Left cardiac atrium (tissue), 4 donors: ENCODE results near the gene SDK1. TPM values are rescaled to one million over a fixed set of nuclear protein-coding genes. Genes with fewer than 3 reads are reported as not detected.

Source experiments
- ATAC-seq, 2 donors: fragments of 200-7000 bp; cut with Tn5 transposase; one replicate each; pipeline ENCODE4 v1.9.1; 2020; ENCODE audit warnings: mild to moderate bottlenecking in 2 of 2, moderate library complexity in 2 of 2
- DNase-seq: peaks from one replicate; pipeline ENCODE4 v3.0.0-alpha.2; 2020
- intact Hi-C, 2 donors: fragments of 100-400 bp; cut with DNase I; formaldehyde crosslinking; loops; one replicate each; pipeline versions ENCODE4 v1.14.1 to v1.15.1; 2022 to 2023
- total RNA-seq, 2 donors: library from RNA; stranded (reverse); fragmentation: NEBNext Ultra II Directional; extraction: Animal tissue kit (Norgen Biotek cat#: 25700); gene quantifications; one replicate each; pipeline ENCODE4 v1.2.1, GENCODE V29; 2021
- donor health status: DM: no; HTN: yes; CAD: no.
- donor health status: DM: no; HTN: yes; CAD: no; lungs with severe emphysema.
- donor health status: DM: yes; HTN: yes; CAD: no.
- donor health status: Dilated cardiomyopathy.

The SDK1 gene
- total RNA-seq, 2 donors from 2014 or later, result 2.0 to 2.8 TPM

DNA sequence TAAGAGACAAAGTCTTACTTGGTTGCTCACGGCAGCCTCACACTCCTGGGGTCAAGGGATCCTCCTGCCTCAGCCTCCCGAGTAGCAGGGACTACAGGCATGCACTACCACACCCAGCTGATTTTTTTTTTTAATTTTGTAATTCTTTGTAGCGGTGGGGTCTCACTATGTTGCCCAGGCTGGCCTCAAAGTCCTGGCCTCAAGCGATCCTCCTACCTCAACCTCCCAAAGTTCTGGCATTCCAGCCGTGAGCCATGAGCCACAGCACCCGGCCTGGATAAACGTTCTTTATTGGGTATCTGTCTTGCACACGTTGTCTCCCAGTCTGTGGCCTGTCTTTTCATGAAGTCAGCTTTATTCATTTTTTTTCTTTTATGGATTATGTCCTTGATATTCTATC lies 744.9 kb downstream of the SDK1 start:
- intact Hi-C loops, result no loop called here
- no peak for ATAC-seq

DNA sequence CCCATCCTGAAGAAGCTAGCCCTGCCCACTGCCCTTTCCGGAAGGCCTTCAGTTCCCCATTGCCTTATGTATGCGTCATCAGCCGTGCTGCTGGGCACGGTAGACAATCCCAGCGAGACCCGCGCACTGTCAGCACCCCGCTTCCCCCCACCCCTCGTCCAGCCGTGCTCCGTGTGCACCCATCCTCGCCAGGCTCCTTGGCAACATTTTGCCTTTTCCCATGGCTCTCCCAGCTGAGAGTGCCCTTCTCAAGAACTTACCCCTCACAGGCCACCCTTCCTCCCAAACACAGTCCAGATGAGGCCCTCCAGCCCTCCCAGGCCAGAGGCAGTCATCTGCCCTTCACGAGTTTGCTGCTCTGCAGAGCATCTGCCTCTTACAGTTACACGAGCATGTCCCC lies 747.3 kb downstream of the SDK1 start:
- intact Hi-C loops, result no loop called here
- DNase-seq, result no peak
- no peak for ATAC-seq

More for the DNA sequence above, 744.9 kb downstream of the SDK1 start:
- DNase-seq, result no peak

DNA sequence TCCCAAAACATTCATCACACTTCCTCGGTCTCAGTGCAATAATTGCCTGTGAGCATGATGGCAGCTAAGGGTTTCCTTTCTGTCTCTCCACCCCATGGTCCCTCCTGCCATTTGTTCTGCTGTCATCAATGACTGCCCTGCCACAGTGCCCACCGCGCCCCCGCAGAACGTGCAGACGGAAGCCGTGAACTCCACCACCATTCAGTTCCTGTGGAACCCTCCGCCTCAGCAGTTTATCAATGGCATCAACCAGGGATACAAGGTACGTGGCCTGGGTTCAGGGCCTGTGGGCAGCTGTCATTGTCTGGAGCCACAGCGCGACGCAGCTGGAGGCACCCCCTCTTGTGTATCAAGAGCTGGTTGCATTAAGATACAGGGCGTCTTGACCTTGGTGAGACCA lies 748.1 kb downstream of the SDK1 start:
- DNase-seq, result no peak
- ATAC-seq, result no peak
- intact Hi-C loops, result no loop called here

DNA sequence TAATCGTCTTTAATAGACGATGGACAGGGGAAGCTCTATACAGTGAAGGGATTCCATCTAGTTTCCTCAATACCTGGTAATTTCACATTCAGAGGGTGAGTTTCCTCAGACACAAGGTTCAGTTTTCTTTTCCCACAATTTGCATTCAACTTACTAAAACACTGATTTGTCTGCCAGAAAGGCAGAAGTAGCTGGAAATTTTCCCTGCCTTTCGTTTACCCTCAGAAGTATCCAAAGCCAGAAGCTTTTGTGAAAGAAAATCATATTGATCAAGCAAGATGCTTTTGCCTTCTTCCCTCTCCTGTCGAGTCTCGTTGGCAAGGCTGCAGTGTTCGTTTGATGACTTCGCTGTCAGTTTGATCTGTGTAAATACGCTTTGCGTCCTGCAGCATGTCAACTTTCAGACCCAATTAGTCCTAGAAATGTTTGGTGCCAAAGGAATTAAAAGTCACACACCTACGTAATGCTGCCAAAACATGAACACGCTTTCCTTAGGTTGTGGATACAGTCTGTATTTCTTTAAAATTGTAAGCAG lies 749.1 kb downstream of the SDK1 start:
- intact Hi-C loops, result no loop called here
- ATAC-seq (no peak), DNase-seq (no peak)

DNA sequence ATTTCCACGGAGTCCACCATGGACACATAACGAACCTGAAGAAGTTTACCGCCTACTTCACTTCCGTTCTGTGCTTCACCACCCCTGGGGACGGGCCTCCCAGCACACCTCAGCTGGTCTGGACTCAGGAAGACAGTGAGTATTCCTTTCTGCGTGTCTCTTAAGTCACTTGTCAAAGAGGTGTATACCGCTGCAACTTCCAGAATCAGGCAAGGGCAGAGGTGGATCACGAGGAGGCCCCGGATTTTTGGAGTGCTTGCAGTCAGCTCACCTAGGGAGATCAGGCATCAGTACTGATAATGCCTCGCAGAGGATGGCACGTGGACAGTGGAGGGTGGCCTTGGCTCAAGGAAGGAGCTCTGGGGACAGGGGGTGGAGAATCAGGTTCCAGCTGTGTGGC lies 750.6 kb downstream of the SDK1 start:
- DNase-seq, result no peak
- intact Hi-C loops, result no loop called here
- ATAC-seq, result no peak

DNA sequence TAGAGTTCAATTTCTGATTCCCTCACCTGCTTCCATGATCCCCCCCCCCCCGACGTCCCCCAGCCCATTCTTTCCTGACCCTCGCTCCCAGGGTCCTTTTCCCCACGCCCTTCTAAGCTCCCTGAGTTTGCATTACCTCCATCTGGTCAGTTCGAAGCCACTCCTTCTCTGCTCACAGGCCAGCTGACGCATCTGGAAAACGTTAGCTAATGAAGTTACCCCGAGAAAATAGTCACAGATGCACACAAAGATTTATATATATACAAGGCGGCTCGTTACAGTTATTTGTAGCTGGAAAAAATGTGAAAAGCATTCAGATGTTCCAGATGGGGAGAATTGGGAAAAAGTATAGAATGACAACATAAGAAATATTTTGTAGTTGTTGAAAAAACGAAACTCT lies 751.1 kb downstream of the SDK1 start:
- DNase-seq, result no peak
- intact Hi-C loops, result no loop called here
- no peak for ATAC-seq

DNA sequence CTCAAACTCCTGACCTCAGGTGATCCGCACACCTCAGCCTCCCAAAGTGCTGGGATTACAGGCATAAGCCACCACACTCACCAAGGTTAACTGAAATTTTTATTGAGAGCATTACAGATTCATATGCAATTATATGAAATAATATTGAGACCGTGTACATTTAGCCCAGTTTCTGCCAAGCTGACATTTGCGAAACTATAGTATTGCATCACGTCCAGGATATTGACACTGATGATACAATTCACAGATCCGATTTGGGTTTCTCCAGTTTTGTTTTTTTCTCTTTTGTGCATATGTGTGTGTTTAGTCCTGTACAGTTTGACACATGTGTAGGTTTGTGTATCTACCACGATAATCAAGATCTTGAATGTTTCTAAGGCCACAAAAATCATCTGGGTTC lies 753.1 kb downstream of the SDK1 start:
- intact Hi-C loops, result no loop called here
- ATAC-seq (no peak), DNase-seq (no peak)

DNA sequence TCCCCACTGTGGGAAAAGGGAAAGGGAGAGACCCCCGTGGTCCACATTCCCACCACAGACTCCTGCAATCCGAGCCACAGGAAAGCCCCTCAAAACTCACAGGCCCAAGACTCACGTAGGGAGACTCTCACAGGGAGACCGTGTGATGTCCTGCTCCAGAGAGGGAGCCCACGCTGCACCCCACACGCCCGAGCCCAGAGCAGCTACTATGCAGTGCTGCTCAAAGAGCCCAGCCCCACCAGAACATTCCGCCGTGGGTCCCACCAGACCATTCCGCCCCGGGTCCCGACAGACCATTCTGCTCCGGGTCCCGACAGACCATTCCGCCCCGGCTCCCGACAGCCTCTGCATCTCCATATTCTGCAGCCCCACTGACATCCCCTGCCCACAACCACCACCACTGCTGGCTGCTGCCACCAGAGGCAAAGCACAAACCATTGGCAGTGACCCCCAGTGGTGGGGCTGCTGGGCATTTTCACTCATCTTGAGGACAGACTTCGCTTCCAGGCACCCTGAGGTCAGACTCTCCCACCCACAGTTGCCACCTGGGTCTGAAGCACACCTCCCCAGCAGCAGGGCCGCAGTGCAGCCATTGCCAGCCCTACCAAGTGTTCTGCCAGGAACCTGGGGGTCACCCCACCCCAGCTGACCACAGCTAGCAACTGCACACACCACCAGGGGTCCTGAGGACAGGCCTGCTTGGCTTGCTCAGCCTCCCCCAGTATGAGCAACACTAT lies 755.7 kb downstream of the SDK1 start:
- DNase-seq (no peak), ATAC-seq (no peak)
- intact Hi-C loops, result no loop called here

DNA sequence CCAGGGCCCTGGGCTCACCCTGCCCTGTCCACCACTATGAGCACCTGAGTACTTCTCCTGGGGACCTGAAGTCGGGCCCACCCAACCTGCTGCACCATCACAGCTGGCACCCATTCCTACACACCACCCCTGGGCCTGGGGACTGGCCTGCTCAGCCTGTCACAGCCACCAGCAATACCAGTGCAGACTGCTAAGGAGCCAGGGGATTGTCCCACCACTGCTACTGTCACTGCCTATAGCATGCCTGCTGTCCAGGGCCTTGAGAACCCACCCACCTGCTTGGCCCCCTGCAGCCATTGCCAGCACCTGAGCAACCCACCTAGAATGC lies 756.2 kb downstream of the SDK1 start:
- no peak for ATAC-seq
- intact Hi-C loops, result no loop called here
- DNase-seq, result no peak

DNA sequence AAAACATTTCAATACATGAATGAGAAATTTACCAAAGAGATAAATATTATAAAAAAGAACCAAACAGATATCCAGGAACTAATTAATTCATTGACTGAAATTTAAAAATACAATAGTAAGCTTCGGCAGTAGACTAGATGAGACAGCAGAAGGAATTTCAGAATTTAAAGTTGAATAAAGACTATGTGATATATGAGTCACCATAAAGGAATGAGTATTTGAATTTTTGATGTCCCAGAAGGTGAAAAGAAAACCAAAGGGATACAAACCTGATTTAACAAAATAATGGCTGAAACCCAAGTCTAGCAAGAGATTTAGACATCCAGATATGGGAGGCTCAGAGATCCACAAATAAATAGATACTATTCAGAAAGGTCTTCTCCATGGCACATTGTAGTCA lies 757.1 kb downstream of the SDK1 start:
- intact Hi-C loops, result no loop called here
- ATAC-seq (no peak), DNase-seq (no peak)

DNA sequence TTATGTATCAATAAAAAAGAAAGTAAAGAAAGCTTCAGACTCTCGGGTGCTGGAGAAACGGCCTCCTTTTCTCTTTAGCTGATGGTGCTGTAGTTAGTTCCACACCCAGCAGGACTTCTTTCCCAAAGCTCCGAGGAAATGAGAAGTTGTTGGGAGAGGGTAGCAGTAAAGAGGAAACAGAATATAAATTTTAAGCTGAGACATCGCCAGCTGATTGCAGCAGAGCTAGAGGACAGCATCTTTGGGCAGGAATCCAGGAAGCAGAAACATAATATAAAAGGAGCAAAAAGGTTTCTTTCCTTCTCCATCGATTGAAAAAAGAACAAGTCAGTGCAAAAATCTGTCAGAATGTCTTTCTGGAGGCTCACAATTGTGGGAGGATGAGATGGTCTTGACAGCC lies 764.1 kb downstream of the SDK1 start:
- ATAC-seq (no peak), DNase-seq (no peak)
- intact Hi-C loops, result no loop called here

DNA sequence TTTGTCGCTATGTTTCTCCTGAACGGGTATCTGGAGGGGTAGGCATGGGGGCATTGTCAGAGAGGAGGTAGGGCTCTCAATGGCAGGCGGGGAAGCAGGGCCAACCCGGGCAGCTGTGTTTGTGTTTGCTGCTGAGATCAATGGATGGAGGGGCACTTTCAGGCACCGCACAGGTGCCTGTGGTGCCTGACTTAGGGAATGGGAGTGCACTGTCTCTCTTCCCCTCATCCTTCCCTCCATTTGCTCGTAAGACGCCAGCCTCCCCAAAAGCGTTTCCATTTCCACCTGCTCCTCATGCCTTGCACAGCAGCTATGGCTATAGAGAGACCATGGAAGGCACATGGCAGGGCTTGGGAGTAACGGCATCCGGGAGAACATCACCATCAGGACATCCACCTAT lies 765.2 kb downstream of the SDK1 start:
- intact Hi-C loops, result no loop called here
- no peak for DNase-seq
- ATAC-seq, result no peak

DNA sequence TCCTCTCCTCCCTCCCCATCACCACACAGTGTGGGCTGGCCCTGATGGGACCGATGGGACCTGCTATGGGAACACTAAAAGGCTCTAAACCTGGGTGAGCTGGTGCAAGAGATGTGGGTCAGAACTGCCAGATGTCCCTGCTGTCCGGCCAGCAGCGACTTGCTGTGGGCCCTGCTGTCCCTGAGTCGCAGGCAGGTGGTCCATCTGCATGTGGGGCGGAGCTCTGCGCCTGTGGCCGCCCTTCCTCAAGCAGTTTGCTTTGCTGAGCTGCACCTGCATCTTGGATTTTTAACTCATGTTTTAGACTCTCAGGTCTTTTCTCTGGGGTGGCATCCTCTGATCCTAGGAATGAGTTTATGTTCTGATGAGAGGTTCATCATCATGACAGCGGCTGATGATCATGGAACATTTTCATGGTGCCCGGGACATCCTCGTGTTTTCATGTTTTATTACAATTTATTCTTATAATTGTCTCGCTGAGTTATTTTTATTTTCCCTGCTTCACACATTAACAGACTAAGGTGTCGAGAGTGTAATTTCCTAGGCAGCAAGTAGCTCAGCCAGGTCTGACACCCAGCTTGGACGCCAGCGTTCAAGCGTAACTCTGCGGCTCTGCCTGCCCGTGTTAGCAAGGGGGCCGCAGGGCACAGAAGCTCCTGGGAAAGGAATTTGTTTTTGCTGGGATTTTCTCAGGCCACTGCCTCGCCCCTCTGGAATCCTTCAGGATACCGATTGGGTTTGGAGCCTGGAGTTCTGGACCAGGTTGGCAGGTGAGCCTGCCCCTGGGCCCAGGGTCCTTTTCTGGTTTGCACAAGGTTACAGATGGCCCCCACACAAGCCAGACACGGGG lies 765.8 kb downstream of the SDK1 start:
- peak; percentile 49 to 82 for ATAC-seq
- DNase-seq, result no peak

DNA sequence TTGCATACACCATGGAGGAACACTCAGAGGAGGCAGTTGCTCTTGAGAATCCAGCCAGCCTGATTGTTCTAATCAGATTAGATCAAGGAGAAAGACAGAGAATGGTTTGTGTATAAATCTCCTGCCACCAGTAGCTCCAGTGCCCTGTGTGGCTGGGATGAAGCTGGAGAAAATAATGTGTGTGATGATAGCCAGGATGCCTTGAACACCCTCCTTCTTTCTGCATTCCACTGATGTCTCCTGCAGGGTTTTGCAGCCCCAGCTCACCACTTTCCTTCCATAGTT lies 766.4 kb downstream of the SDK1 start:
- no peak for ATAC-seq
- intact Hi-C loops, result no loop called here
- DNase-seq, result no peak

More for the DNA sequence above, 765.8 kb downstream of the SDK1 start:
- intact Hi-C loops, result no loop called here

DNA sequence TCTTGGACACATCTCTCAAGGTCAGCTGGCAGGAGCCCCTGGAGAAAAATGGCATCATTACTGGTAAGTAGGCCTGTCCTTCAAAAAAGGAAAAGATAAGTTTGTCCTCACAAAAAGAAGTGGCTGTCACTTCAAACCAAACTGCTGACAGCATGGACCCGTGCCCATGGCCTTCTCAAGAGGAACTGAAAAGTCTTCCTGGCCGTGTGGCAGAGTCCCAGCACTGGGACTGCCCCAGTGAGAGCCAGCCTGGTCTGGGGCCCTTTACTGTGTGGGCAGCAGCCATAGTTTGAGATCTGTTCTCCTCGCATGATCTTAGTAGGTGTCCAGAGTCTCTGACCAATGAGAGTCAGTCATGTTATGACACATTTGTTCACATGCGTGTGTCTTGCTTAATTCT lies 766.8 kb downstream of the SDK1 start:
- DNase-seq, result no peak
- intact Hi-C loops, result no loop called here
- peak in 1 of 2 donors; percentile 50 for ATAC-seq

DNA sequence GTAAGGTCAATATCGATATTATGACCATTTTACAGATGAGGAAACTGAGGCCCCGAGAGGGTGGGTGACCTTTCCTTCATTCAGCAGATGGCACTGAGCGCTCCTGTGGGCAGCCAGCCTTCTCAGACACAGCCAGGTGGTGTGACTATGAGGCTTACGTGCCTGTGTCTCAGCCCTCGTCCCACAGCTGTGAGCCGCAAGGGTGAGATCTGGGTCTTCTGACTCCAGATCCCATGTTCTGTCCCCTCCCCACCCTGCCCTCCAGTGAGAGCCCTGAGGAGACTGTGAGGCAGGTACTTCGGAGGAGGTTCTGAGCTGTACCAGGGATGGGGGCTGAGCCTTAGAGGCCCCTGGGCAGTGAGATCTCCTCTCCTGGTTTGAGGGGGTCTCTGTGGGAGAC lies 767.2 kb downstream of the SDK1 start:
- ATAC-seq (no peak), DNase-seq (no peak)
- intact Hi-C loops, result no loop called here

DNA sequence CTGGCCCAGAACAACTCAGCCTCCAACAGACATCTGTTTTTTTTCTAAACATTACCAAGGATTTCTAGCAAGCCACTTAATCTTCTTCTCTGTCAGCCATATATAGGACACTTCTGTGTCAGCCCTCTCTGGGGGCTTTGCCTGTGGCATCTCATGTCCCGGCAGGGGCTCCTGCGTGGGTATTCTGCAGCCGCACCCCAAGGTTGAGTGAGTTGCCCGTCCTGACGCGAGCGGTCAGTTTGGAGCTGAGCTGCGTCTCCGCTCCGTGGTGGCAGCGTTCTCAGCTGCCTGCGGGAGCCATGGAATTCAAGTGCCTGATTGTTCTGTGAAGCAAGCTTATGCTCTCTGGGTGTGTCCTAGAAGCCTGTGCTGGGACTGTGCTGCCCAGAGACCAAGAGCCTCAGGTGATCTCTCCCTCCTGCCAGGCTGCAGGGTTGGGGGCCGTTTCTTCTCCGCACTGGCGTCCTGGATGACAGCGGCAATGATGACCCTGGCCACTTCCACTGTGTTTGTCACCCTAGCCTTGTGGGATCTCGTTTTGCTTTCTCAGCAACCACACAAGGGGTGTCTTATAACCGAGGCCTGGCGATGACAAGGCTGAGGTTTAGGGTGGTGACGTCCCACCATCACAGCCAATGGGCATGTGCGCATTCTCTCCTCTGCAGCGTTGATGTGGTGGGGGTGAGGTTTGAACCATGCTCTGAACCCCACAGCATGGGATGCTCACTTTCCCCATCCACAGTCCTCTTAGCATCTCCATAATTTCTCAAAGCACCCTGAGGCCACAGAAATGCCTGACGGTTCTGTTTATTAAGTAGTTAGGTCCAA lies 768.4 kb downstream of the SDK1 start:
- intact Hi-C loops, result no loop called here
- DNase-seq (no peak), ATAC-seq (no peak)

DNA sequence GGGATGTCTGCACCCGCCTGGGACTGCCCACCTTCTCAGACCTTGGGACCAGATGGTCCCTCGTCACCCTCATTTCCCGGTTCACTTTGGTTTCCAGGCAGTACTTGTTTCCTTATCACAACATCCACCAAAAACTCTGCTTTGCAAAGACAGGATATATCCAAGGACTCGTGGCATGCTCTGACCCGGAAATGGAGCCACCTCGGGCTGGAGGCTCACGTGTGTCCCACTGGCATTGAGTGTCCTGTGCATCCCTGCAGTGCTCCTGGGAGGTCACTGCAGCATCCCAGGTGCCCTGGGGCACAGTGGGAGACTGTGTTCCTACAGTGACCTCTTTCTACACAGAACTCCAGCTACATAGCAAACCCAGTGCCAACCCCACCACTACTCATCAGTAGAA lies 769.2 kb downstream of the SDK1 start:
- intact Hi-C loops, result no loop called here
- DNase-seq, result no peak
- ATAC-seq, result no peak

DNA sequence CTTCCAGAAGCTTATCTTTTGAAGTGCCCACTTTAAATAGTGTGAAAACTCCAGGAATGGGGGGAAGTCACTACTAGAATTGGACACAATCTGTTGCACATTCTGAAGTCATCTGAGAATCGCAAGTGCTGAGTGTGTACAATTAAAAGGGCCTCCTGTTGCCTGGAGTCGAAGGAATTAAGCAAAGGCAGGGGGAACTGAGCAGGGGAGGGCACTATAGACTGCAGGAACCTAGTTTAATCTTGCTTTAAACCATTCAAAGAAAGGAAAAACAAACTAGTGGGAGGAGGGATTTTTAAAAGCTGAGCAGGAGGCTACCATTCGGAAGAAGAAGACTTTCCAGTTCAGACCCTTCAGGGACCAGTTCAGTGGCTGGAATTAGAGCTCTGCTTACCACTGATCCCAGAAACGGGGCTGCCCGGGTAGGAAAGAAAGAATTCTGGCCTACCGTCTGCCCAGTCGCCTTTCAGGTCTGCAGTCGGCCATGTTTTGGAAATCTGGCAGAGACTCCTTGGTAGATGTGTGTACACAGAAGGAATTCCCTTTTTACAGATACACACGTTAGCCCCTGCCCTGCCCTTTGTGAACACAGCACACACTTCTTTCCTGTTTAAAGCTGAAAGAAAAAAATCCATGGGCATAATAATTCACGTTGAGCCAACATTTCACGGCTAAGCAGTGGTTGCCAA lies 770.5 kb downstream of the SDK1 start:
- no peak for DNase-seq
- intact Hi-C loops, result no loop called here
- no peak for ATAC-seq
